NB4 (cell line): ENCODE results near the gene NTM.

Experiments used
- CTCF ChIP-seq: IDR thresholded peaks from one replicate; pipeline ENCODE4 v1.5.1; 2012; ENCODE audit warnings: low read depth, low read length
- MYC ChIP-seq: IDR thresholded peaks from 2 replicates; pipeline ENCODE4 v1.6.1; 2011; ENCODE audit warnings: low read depth, low read length
- POLR2A ChIP-seq: IDR thresholded peaks from 2 replicates; pipeline ENCODE4 v1.6.1; 2011; ENCODE audit warnings: mild to moderate bottlenecking; ENCODE audit not compliant: insufficient read length; ENCODE audit errors: extremely low read depth

DNA sequence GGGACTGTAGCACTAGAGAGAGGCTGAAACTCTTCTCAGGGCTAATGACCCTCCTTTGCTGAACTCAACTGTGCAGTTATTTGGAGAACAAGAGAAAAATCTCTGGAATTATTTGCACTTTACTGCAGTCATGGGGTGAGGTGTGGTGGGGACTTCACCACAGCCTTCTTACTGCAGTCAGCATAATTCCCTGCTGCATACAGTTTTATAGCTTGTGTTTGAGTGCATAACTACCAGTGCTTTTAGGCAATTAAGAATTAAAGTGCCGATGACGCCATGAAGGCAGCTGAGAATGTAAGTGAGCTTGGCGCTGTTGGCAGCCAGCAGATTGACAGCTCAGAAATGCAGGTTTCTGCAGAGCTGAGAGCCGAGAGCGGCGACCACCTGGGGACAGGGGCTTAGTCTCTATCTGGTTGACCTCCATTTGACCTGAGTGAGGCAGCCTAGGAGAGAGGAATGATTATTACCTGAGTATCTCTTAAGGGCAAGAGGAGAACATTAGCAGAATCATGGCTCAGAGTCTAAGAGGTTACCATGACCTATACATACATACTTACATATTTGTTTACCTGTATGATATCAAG lies 830.0 kb downstream of the NTM start:
- no peak for TF ChIP-seq POLR2A
- TF ChIP-seq CTCF, result no peak
- TF ChIP-seq MYC, result no peak
